ENCODE measurements around the gene SOCS6.

- TF ChIP-seq CTCF (conservative IDR thresholded peaks at IDR 0.05; ENCODE audit: low read depth, low read length) (no peak), EZH2 (IDR thresholded peaks at IDR 0.05; ENCODE audit: borderline replicate concordance, low read depth, low read length, poor library complexity, severe bottlenecking) (no peak)
Observed at GRCh38 chr18:70355620-70356385, 67.0 kb downstream of the SOCS6 start.
